HG03103 (cell line): ENCODE data around the gene ROPN1.

Experiments
- ATAC-seq: cut with Tn5 transposase; IDR thresholded peaks from one replicate; pipeline ENCODE4 v1.9.1; 2021; ENCODE audit warnings: low read depth; ENCODE audit not compliant: unreplicated experiment

The ROPN1 gene

DNA sequence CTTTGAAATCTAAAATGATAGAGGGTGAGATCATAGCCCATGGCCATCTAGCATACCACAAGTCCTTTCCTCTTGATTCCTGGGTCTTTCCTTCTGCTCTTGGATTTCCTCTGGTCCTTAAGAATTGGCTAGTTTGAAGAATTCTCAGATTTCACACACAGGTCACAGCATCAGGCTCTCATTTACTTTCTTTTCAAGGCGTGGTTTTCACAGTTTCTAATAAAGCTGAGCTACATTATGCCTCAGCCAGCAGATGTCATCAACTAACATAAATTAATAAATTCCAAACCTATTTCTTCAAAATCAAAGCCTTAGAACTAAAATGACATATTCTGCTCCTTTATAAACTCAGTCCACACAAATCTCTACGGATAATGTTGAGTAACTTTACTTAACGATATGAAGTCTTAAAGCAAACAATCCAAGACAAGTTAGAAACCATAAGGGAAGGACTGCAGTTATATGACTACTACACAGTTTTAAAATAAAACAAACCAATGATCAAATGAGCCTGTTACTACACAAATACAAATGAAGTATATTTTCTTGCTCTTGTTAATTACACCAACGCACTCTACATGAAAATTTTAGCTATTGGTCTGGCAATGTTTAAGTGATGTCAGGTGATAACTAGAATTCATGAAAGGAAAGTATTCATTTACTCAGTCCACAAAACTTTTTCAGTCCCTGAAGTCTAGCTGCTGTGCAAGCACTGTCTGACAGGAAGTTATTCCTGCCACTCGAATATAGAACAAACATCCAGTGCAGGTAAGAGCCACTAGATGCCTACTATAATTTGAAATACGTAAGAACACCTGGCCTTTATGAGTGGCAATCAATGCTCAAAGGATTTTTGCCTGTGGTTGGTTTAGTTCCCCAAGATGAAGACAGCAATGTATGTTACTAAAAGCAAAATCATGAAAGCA lies 40.1 kb downstream of the ROPN1 start:
- no peak for ATAC-seq

DNA sequence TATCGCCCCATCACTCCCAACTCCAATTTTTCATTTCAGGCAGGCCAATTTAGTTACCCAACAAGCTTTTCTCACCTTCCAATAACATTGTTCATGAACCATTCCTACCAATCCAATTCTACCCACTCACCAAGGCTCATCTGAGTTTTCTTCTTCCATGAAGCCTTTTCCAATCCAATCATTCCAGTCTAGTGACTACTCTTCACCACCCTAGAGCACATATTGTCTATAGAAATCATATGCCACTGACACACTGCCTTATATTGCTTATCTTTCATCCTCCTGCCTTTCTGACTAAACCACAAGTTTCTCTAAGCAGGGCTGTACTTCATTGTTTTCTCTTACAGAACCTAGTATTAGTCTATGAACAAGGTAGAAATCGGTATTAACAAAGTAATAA lies 42.3 kb downstream of the ROPN1 start:
- ATAC-seq: no peak

DNA sequence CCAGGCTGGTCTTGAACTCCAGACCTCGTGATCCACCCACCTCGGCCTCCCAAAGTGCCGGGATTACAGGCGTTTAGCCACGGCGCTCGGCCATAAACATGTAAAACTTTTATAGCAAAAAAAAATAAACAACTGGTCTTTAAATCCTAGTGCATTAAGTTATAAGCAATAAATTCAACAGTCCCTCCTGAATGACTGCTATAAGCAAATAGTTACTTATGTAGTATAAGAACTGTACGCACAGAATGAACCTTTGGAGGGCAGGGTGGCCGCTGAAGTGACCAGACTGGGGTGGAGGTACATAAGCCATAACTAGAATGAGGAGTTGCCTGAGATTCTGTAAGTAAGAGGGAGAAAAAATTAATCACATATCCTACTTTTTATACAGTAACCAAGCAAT lies 43.5 kb downstream of the ROPN1 start:
- no peak for ATAC-seq

DNA sequence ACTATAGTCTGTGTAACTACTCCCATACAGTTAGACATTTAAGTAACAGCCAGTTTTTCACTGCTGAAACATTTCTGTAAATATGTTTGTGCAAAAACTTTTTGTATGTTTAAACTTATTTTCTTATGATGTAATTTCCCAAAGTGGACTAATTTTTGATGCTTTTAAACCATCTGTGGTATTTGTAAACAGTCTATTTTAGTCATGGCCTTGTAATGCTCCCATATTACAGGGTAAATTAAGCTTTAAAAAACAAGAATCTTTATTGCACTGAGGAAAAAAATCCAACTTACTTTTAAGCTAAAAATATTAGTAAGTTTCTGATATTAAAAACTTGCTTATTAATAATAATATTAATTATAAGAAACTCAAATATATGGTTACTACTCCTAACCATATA lies 44.4 kb downstream of the ROPN1 start:
- no peak for ATAC-seq

DNA sequence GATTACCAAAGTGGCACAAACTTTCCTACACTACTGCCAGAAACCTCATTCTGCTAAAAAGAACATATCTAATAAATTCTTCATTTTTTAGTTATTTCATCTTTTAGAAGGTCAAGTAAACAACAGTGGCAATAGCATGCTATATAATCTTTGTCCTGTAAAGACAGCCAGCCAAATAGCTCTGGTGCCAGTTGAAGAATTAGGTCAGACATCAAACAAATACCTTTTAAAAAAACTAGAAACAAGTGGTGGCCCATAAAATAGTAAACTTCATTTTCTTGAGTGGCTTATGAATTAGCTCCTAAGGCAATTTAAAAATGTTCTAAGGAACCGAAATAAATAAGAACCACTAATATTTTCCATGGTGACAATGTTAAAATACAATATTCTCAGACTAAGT lies 50.4 kb downstream of the ROPN1 start:
- ATAC-seq: no peak

DNA sequence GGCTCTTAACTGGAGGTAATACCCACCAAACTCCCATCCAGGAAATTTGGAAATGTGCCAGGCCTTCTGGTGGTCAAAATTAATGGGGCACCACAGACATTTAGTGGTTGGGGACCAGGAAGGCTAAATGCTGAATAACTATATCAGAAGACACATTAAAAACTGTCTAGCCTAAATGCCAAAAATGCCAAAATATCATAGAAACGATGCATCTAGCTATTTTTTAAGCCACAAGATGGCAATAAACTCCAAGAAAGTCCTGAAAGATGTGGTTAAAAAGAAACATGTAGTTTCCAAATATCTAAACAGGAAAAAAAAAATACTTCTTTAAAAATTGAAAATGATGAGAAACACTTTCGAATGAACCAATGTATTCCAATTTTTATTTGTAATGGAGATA lies 50.8 kb downstream of the ROPN1 start:
- ATAC-seq: no peak

DNA sequence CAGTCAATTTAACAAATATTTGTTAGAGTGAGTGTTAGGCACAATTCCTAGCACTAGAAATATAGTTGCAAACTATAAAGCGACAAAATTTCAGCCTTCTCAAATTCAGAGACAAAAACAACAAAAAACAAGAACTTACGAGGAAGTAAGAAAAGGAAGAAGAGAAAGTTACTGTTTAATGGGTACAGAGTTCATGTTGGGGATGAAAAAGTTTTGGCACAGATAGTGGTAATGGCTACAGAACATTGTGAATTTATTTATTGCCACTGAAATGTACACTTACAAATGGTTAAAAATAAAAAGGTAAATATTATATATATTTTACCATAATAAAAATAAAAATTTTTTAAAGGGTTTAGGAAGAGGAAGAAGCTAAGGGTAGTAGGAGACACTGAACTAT lies 52.2 kb downstream of the ROPN1 start:
- ATAC-seq: no peak

DNA sequence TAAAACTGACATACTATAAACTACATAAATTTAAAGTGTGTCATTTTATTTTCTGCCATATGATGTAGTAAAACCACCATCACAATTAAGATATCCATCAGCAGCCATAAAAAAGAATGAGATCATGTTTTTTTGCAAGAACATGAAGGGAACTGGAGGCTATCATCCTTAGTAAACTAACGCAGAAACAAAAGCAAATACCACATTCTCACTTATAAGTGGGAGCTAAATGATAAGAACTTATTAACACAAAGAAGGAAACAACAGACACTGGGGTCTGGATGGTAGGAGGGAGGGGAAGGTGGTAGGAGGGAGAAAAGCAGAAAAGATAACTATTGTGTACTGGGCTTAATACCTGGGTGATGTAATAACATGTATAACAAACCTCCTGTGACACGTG lies 55.5 kb downstream of the ROPN1 start:
- no peak for ATAC-seq

DNA sequence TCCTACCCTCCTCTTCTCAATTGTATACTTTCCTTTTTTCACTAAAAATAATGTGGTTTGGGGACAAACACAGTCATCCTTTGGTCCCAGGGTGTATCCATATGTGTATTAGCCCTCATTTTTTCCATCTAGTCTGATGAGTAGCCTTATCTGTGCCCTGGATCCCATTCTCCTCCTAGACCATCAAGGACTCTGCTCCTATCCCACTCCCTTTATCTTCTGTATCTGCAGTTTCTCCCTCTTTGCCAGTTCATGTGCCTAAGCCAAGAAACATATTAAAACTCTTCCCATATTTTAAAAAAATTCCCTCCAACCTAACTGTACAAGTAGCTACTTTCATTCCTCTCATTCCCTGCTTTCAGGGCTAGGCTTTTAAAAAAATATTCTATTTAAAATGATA lies 56.1 kb downstream of the ROPN1 start:
- no peak for ATAC-seq

DNA sequence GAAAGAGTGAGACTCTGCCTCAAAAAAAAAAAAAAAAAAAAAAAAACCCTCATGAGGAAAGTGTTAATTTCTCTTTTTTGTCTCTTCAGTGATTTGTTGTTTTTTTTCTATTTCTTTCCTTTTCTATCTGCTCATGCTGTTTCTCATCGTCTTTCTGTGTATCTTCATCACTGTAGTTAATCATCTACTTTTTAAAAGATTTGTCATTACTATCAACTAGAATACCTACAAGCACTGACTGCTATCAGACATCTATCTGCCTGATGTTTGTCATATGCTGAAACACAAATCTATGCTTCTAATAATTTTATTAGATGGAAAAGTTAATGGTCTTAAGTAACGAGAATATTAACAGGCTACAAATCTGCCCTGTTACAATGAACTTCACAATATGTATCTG lies 57.7 kb downstream of the ROPN1 start:
- no peak for ATAC-seq

DNA sequence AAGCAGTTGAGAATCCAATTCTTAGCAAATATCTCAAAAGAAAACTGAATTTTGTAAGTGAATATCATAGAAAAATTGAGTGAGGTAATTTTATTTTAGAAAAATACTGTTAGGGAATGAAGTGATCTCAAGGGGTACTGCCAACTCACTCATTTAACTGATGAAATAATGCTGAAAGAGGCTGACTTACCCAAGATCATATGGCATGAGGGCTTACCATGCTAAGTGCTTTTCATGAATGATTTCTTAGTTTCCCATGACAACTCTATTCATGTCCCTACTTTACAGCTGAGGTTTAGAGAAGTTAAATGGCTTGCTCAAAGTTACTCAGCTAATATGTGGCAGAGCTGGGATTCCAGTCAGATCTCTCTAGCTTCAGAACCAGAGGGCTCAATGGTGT lies 61.5 kb downstream of the ROPN1 start:
- no peak for ATAC-seq

DNA sequence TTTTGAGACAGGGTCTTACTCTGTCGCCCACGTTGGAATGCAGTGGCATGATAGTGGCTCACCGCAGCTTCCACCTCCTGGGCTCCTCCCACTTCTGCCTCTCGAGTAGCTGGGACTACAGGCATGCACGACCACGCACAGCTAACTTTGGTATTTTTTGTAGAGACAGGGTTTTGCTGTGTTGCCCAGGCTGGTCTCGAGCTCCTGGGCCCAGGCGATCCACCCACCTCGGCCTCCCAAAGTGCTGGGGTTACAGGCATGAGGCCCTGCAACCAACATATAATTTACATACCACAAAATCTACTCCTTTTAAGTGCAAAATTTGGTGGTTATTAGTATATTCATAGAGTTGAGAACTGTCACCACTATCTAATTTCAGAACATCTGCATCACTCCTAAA lies 62.6 kb downstream of the ROPN1 start:
- no peak for ATAC-seq

DNA sequence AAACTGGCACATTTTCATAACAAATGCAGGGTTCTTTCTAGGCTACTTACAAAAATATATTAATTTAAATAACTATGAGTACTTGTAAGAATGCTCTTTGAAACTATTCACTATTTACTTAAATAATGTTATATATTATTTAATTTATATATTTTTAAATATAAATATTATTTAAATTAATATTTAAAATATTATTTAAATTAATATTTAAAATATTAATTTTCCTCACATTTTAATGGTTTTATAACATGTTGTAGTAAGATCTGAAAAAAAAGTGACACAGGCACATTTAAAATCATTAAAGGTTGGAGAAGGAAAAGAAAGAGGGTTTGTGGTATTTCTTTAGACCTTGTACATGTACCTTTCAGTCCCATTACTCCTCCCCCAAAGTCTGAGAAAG lies 65.5 kb downstream of the ROPN1 start:
- no peak for ATAC-seq

DNA sequence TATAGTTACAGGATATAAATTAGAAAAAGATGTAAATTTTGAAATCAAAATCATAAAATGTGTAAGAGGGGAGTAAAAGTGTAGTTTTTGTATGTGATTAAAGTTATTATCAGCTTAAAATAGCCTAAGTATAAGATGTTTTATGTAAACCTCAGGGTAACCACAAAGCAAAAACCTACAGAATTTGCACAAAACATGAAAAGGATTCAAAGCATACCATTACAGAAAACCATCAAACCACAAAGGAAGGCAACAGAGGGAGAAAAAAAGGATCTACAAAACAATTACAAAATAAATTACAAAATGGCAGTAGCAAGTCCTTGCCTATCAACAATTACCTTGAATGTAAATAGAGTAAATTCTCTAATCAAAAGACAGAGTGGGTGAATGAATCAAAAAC lies 71.1 kb downstream of the ROPN1 start:
- ATAC-seq: no peak

DNA sequence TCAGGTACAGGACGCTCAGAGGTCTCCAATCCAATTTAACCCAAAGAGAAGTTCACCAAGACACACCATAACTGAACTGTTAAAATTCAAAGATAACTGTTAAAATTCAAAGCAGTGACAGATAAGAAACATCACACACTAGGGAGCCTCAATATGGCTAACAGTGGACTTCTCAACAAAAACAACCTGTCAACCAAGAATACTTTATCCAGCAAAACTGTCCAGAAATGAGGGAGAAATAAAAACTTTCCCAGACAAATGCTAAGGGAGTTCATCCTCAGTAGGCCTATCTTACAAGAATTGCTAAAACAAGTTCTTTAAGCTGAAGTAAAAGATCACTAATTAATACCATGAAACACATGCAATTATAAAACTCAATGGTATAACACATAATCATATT lies 71.5 kb downstream of the ROPN1 start:
- ATAC-seq: no peak

DNA sequence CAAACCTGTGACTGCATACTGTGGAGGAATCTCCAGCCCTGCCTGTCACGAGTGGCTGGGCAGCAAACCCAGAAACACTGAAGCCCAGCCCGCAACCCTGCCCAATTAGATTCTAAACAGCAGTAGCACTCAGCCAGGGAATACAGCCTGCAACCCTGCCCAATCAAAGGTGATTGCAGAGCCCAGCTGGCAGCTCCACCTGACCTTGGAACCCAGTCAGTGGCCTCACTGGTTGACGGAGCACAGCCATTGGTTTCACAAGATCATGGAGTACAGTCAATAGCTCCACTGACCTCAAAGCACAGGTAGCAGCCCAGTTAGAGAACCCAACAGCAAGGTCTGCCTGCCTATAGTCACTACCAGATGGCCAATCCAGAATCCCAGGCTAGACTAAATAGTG lies 72.6 kb downstream of the ROPN1 start:
- no peak for ATAC-seq
